ENCODE measurements around the gene CDC42SE2. TPM values are rescaled to one million over a fixed set of nuclear protein-coding genes. Genes with fewer than 3 reads are reported as not detected.
"Not testable (repeated sequence)": the region's sequence is repeated elsewhere in the genome, so short reads cannot be mapped to it uniquely, and the experiment has no call there.

Gene CDC42SE2
- total RNA-seq, 1 donor from 2014 or later: 11.6 TPM

- intact Hi-C loops (cut with micrococcal nuclease); ATAC-seq; DNase-seq: not testable (repeated sequence)
Observed at GRCh38 chr5:131380238-131380637, 116.4 kb downstream of the CDC42SE2 start.

- ATAC-seq (no peak), DNase-seq (no peak)
- intact Hi-C loops (cut with micrococcal nuclease): no loop called here
Observed at GRCh38 chr5:131381021-131381420, 117.2 kb downstream of the CDC42SE2 start.

- ATAC-seq (no peak), DNase-seq (no peak)
- intact Hi-C loops (cut with micrococcal nuclease): no loop called here
Observed at GRCh38 chr5:131381777-131382176, 117.9 kb downstream of the CDC42SE2 start.

GRCh38 chr5:131382407-131383395 lies 118.8 kb downstream of the CDC42SE2 start:
- DNase-seq (no peak), ATAC-seq (peak; percentile 54)
- intact Hi-C loops (cut with micrococcal nuclease): no loop called here

- ATAC-seq (no peak), DNase-seq (no peak)
- intact Hi-C loops (cut with micrococcal nuclease): no loop called here
Observed at GRCh38 chr5:131384173-131384572, 120.3 kb downstream of the CDC42SE2 start.

- intact Hi-C loops (cut with micrococcal nuclease): no loop called here
- DNase-seq (no peak), ATAC-seq (no peak)
Observed at GRCh38 chr5:131384616-131385214, 120.9 kb downstream of the CDC42SE2 start.

GRCh38 chr5:131386124-131386523 lies 122.3 kb downstream of the CDC42SE2 start:
- ATAC-seq: no peak
- intact Hi-C loops (cut with micrococcal nuclease): no loop called here
- no peak for DNase-seq

GRCh38 chr5:131386779-131387178 lies 122.9 kb downstream of the CDC42SE2 start:
- intact Hi-C loops (cut with micrococcal nuclease): no loop called here
- ATAC-seq (no peak), DNase-seq (no peak)

GRCh38 chr5:131387255-131387654 lies 123.4 kb downstream of the CDC42SE2 start:
- ATAC-seq (no peak), DNase-seq (no peak)
- intact Hi-C loops (cut with micrococcal nuclease): no loop called here

GRCh38 chr5:131389096-131389868 lies 125.4 kb downstream of the CDC42SE2 start:
- no peak for ATAC-seq
- intact Hi-C loops (cut with micrococcal nuclease): no loop called here
- DNase-seq: no peak

GRCh38 chr5:131389869-131390265 lies 126.0 kb downstream of the CDC42SE2 start:
- DNase-seq: no peak

GRCh38 chr5:131392466-131393095 lies 128.7 kb downstream of the CDC42SE2 start:
- no peak for DNase-seq
- intact Hi-C loops (cut with micrococcal nuclease): no loop called here
- ATAC-seq: no peak

More at GRCh38 chr5:131389869-131390265, 126.0 kb downstream of the CDC42SE2 start:
- ATAC-seq: no peak
- intact Hi-C loops (cut with micrococcal nuclease): no loop called here

GRCh38 chr5:131393498-131393968 lies 129.7 kb downstream of the CDC42SE2 start:
- ATAC-seq: peak; percentile 79
- DNase-seq: no peak
- intact Hi-C loops (cut with micrococcal nuclease): no loop called here

- ATAC-seq (no peak), DNase-seq (no peak)
- intact Hi-C loops (cut with micrococcal nuclease): no loop called here
Observed at GRCh38 chr5:131394128-131394527, 130.3 kb downstream of the CDC42SE2 start.

GRCh38 chr5:131396015-131396414 lies 132.2 kb downstream of the CDC42SE2 start:
- intact Hi-C loops (cut with micrococcal nuclease): no loop called here
- DNase-seq (no peak), ATAC-seq (no peak)

GRCh38 chr5:131396630-131397273 lies 132.9 kb downstream of the CDC42SE2 start:
- ATAC-seq: no peak

GRCh38 chr5:131399007-131399406 lies 135.2 kb downstream of the CDC42SE2 start:
- DNase-seq; ATAC-seq; intact Hi-C loops (cut with micrococcal nuclease): not testable (repeated sequence)

More at GRCh38 chr5:131396630-131397273, 132.9 kb downstream of the CDC42SE2 start:
- no peak for DNase-seq
- intact Hi-C loops (cut with micrococcal nuclease): no loop called here

- DNase-seq (no peak), ATAC-seq (no peak)
- intact Hi-C loops (cut with micrococcal nuclease): no loop called here
Observed at GRCh38 chr5:131400585-131400984, 136.7 kb downstream of the CDC42SE2 start.

Data from left ventricle myocardium superior (tissue), 1 donor.